ENCODE measurements around the gene UBE2I.

The UBE2I gene

GRCh38 chr16:1330260-1330914 lies 21.0 kb downstream of the UBE2I start:
- DNase-seq (ENCODE audit: low read depth, low spot score), result no peak

GRCh38 chr16:1330931-1331711 lies 21.7 kb downstream of the UBE2I start:
- DNase-seq (ENCODE audit: low read depth, low spot score), result no peak

- DNase-seq (ENCODE audit: low read depth, low spot score), result no peak
Measured at GRCh38 chr16:1331712-1332617, 22.5 kb downstream of the UBE2I start.

GRCh38 chr16:1332618-1333148 lies 23.2 kb downstream of the UBE2I start:
- DNase-seq (ENCODE audit: low read depth, low spot score), result no peak

GRCh38 chr16:1333149-1333812 lies 23.8 kb downstream of the UBE2I start, which contains the start of gene BAIAP3:
BAIAP3 (plus strand) TSS chr16:1333645; CDS start chr16:1338550, 4,905 bp downstream.
- no peak for DNase-seq (ENCODE audit: low read depth, low spot score)

GRCh38 chr16:1333854-1334700 lies 24.6 kb downstream of the UBE2I start:
- DNase-seq (ENCODE audit: low read depth, low spot score), result no peak

GRCh38 chr16:1334739-1335138 lies 25.3 kb downstream of the UBE2I start:
- DNase-seq (ENCODE audit: low read depth, low spot score), result no peak

- no peak for DNase-seq (ENCODE audit: low read depth, low spot score)
Measured at GRCh38 chr16:1335211-1335971, 26.0 kb downstream of the UBE2I start.

GRCh38 chr16:1335996-1336395 lies 26.6 kb downstream of the UBE2I start:
- DNase-seq (ENCODE audit: low read depth, low spot score), result no peak

- no peak for DNase-seq (ENCODE audit: low read depth, low spot score)
Measured at GRCh38 chr16:1336619-1337018, 27.2 kb downstream of the UBE2I start.

GRCh38 chr16:1337486-1337885 lies 28.1 kb downstream of the UBE2I start:
- no peak for DNase-seq (ENCODE audit: low read depth, low spot score)

GRCh38 chr16:1338119-1338730 lies 28.8 kb downstream of the UBE2I start:
- DNase-seq (ENCODE audit: low read depth, low spot score), result no peak

GRCh38 chr16:1338855-1339675 lies 29.6 kb downstream of the UBE2I start:
- no peak for DNase-seq (ENCODE audit: low read depth, low spot score)

GRCh38 chr16:1340730-1341494 lies 31.5 kb downstream of the UBE2I start:
- no peak for DNase-seq (ENCODE audit: low read depth, low spot score)

GRCh38 chr16:1341495-1342420 lies 32.3 kb downstream of the UBE2I start:
- no peak for DNase-seq (ENCODE audit: low read depth, low spot score)
